ENCODE measurements around the gene HOXB1. TPM values are rescaled to one million over a fixed set of nuclear protein-coding genes. Genes with fewer than 3 reads are reported as not detected.
"Not testable (repeated sequence)": the region's sequence is repeated elsewhere in the genome, so short reads cannot be mapped to it uniquely, and the experiment has no call there.

The HOXB1 gene
- total RNA-seq, 2 donors from 2014 or later: not detected

DNA sequence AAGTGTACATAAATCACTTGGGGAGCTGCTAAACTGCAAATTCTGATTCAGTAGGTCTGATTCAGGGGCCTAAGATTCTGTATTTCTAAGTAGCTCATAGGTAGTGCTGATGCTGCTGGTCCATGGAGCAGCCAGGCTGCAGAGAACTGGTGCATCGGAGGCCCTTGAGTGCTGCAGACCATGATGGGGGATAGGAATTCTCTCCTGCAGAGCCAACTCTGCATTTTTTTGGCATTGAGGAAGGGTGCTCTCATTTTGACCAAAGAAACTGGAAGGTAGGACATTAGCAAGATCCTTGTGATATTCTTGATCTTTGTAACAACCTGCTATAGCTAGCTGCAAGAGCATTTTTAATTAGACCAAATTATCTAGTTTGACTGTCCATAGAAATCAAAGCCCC lies 9.4 kb upstream of the HOXB1 start:
- Mint-ChIP-seq H3K9me3 (no peaks in the 10 kb centered on the region), H3K36me3 (peaks cover 13 to 33% of the 10 kb centered on the region in 2 donors), H3K27ac (peak overlapping the region in 1 of 2 donors; percentile 18)
- ATAC-seq (no peak), DNase-seq (ENCODE audit: low spot score in 2 of 2) (no peak)

DNA sequence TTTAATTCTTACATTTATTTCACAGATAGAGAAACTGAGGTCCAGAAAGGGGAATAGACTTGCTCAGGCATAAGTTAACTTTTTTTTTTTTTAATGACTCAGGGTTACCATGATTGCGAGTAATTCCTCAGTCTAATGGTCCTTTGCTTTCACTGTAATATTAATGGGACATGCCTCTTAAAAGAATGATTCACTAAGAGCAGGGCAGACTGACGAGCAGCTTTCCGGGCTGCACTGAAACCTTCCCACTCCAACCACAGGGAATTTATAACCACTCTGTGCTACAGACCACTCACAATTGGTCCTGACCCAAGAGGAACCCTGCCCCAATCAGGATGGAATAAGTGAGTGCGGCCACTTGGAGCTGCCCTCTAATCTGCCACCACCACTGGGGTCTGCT lies 8.4 kb upstream of the HOXB1 start:
- ATAC-seq: no peak

DNA sequence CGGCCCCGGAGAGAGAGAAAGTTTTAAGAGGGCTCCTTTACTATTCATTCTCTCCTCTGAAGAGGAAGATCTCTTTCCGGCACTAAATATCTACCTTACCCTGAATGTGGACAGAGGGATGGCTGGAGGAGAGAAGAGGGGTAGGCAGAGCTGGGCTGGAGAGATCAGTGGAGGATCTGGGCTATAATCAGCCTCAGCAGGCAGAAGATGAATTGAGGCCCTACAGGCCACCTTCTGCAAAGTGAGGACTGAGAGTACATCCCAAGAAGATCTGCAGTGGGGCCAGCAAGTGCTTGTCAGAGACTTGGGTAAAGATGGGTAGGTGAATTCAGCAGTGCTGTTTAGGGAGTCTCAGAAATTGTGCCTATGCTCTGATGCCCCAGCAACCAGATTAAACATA lies 6.5 kb upstream of the HOXB1 start:
- Mint-ChIP-seq H3K27ac (no peak overlapping the region), H3K36me3 (peaks cover 7 to 16% of the 10 kb centered on the region in 2 donors), H3K9me3 (no peaks in the 10 kb centered on the region)
- DNase-seq (ENCODE audit: low spot score in 2 of 2) (no peak), ATAC-seq (no peak)

More for the DNA sequence above, 8.4 kb upstream of the HOXB1 start:
- no peak for DNase-seq (ENCODE audit: low spot score in 2 of 2)
- H3K36me3 Mint-ChIP-seq: peaks cover 13 to 32% of the 10 kb centered on the region in 2 donors
- no peaks in the 10 kb centered on the region for H3K9me3 Mint-ChIP-seq
- H3K27ac Mint-ChIP-seq: no peak overlapping the region

DNA sequence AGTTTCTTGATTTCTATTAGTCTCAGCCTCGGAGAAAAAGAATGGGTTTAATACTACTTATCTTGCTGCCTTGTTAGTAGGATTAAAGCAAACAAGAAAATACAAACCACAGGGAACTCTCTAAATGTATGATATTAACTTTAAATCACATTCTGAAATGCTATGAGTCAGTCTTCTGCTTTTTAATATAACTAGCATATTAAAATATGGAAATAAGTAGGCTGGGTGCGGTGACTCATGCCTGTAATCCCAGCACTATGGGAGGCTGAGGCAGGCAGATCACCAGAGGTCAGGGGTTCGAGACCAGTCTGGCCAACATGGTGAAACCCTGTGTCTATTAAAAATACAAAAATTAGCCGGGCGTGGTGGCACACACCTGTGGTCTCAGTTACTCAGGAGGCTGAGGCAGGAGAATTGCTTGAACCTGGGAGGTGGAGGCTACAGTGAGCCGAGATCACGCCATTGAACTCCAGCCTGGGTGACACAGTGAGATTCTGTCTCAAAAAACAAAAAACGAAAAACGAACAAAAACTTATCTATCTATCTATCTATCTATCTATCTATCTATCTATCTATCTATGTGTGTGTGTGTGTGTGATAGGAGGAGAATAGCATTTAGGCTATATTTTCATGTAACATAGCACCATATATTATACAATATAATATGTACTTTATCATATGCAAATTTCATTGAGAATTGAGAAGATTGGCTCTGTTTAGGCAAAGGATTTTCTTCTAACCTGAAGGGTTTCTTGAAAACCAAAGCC lies 5.2 kb upstream of the HOXB1 start:
- DNase-seq (ENCODE audit: low spot score in 2 of 2); H3K27ac Mint-ChIP-seq; H3K36me3 Mint-ChIP-seq; H3K9me3 Mint-ChIP-seq: not testable (repeated sequence)
- peak in 1 of 2 donors; percentile 30 for ATAC-seq

DNA sequence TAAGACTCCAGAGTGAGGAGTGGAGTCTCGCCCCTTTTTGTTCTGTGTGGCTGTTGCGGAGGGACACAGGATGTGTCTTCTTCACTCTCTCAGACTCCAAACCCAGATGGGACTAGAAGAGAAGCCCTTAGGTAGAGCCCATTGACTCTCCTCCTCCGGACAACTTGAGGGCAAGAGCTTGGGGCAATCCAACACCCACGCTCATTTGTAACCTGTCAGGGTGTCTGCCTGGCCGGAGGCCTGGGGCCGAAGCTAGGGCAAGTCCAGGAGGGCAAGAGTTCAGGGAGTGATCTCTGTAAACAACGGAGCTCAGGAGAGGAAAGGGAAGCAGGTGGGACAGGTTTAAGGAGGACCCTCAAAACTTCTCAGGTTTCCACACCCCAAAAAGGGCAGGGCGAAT lies 1.4 kb upstream of the HOXB1 start:
- no peak for ATAC-seq

DNA sequence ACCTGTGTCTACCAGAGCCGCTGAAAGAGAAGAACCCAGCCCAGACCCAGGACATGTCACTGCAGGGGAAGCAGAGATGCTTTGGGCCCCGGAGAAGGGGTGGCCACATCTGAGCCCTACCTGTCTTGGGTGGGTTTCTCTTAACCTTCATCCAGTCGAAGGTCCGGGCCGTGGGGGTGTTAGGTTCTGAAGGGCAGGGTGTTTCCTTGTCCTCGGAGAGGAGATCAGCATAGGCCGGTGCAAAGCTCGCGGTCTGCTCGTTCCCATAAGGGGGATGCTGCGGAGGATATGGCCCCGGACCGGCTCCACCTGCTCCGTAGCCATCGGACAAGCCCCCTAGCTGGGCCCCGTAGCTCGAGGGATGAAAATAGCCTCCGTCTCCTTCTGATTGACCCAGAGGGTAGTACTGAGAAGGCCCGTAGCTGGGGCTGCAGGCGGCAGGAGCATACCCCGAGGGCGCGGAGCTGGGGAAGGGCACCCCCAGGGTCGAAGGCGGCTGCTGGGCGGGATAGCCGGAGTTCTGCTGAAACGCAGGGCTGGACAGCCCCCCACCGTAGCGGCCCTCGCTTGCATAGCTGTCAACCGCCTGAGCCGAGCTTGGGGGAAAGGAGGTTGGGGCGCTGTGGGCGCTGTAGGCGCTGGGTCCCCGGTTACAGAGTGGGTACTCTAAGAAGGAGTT lies 464 bp downstream of the HOXB1 start:
- no peaks in the 10 kb centered on the region for H3K9me3 Mint-ChIP-seq
- H3K36me3 Mint-ChIP-seq: no peaks in the 10 kb centered on the region
- ATAC-seq (no peak), DNase-seq (ENCODE audit: low spot score in 2 of 2) (no peak)
- H3K27ac Mint-ChIP-seq: no peak overlapping the region

More for the DNA sequence above, 1.4 kb upstream of the HOXB1 start:
- DNase-seq (ENCODE audit: low spot score in 2 of 2): no peak
- no peaks in the 10 kb centered on the region for H3K36me3 Mint-ChIP-seq
- no peak overlapping the region for H3K27ac Mint-ChIP-seq
- no peaks in the 10 kb centered on the region for H3K9me3 Mint-ChIP-seq

DNA sequence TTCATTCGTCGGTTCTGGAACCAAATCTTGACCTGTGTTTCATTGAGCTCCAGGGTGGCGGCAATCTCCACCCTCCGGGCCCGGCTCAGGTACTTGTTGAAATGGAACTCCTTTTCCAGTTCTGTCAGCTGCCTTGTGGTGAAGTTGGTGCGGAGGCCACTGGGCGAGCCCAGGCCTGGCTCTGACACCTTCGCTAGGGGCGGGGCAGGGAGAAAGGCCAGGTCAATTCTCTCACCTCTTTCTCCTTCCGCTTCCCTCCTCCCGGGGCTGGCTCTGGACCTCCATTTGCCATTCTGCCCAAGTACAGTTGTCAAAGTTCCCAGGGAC lies 1.2 kb downstream of the HOXB1 start:
- Mint-ChIP-seq H3K36me3 (no peaks in the 10 kb centered on the region), H3K9me3 (no peaks in the 10 kb centered on the region), H3K27ac (no peak overlapping the region)
- DNase-seq (ENCODE audit: low spot score in 2 of 2): no peak
- ATAC-seq: no peak

DNA sequence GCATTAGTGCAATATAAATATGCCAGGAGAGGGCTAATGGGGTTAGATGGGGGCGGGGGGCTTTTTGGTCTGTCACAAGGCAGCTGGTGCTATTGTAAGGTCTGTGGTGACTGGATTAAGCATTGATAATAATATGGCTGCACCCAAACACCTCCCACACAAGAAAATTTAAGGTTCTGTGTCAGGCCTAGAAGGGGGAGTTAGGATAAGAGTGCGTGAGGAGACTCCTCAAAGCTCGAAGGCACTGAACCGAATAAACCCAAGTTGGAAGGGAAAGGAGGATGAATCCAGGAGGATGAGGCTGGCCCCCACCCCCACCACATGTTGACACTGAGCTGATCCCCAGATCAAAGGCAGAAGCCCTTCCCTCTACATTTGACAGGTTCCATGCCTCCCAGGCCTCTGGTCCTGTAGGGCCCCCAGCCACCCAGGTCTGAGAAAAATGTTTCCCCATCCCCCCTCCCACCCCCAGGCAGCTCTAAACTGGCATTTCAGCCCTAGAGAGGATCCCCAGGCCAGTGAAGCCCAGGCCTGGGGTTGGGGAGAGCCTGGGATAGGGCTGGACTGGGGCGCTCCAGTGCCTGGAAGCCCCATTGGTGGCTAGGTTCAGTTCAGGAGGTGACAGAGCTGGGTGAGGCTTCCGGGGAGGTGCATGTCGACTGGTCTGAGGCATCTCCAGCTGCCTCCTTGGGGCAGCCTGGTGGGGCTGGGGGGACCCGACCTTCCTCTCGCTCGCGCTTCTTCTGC lies 1.7 kb downstream of the HOXB1 start:
- DNase-seq (ENCODE audit: low spot score in 2 of 2) (no peak), ATAC-seq (no peak)
- H3K9me3 Mint-ChIP-seq: no peaks in the 10 kb centered on the region
- no peak overlapping the region for H3K27ac Mint-ChIP-seq
- H3K36me3 Mint-ChIP-seq: no peaks in the 10 kb centered on the region

DNA sequence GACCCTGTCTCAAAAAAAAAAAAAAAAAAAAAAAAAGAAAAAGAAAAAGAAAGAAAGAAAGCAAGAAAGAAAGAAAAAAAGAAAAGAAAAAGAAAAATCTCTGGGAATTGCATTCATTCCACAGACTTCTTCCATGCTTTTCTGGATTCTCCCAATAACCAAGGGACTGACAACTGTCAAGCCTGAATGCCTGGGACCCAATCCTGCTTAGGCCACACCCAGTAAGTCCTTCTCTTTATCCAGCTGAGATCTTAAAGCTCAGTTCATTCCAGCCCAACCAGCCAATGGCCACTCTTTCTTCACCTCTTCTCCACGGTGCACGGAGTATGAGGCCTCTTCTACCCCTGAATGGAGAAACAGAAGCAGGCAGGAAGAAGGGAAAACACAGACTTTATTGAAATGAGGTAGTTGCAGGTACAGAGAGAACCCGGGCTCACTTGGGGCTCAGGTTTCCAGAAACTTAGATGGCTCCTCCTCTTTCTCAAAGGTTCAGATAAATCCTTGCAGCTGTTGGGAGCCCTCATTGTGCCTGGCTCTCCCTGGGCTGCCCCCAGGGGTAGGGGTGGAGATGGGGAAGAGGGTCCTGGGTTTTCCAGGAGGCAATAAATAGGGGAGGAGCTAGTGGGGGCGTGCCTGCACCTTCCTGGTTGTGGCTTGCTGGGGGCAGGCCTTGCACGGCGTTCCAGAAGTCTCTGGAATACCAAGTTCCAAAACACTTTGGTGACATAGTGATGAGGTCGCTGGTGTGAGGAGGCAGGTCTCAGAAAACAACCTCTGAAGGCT lies 2.5 kb downstream of the HOXB1 start:
- H3K27ac Mint-ChIP-seq: no peak overlapping the region
- no peaks in the 10 kb centered on the region for H3K36me3 Mint-ChIP-seq
- DNase-seq (ENCODE audit: low spot score in 2 of 2): no peak
- no peak for ATAC-seq
- H3K9me3 Mint-ChIP-seq: no peaks in the 10 kb centered on the region

DNA sequence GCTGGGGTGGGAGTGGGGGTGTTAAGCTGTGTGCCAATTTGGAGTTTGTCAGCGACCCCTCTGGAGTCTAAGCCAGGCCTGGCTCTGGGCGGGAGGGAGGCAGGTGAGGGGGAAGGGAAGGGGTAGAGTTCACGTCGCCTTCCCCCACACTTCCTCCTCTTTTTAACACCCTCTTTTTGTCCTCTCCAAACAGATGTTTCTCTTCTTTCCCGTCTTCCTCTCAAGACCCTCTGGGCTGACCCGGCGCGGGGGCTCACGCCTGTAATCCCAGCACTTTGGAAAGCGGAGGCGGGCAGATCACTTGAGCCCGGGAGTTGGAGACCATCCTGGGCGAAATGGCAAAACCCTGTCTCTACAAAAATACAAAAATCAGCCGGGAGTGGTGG lies 3.3 kb downstream of the HOXB1 start:
- Mint-ChIP-seq H3K9me3 (no peaks in the 10 kb centered on the region), H3K36me3 (no peaks in the 10 kb centered on the region), H3K27ac (no peak overlapping the region)
- ATAC-seq: no peak
- no peak for DNase-seq (ENCODE audit: low spot score in 2 of 2)

DNA sequence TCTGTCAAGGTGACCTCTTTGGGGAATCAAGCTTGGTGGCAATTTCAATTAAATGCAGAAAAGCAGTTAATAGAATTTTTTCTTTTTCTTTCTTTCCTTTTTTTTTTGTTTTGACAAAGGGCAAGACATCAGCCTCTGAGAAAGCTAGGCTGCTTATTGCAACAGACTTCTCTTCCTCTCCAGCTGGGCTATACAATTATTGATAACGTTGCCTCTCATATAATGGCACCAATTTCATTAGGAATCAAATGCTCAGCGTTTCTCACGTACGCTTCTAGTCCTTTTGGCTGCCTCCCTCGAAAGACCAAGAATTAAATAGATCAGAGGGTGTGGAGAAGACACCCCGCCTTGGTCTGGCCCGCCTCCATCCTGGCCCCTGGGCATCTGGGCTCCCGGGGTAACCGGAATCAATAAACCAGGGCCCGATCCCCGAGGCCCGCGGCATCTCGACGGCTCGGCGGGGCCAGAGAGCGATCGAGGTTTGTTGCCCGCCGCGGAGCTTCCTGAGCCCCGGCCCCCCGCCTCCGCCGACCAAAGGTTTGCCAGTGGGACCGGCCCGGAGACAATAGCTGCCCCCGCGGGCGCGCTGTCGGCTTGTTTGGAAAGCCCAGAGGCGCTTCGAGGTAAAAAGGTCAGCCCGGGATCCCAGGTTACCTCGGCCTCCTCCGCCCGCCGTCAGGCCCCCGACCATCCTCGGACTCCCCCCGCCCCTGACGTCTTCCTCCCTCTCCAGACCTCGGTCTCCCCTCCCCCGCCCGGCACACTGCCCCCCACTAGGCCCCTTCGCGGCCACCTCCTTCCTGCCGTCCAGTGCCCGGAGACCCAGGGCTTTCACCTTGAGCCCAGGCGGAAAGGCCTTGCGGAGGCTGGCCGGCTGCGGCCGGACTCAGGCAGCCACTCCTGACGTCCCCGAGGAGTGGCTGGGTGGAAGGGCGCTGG lies 3.9 kb downstream of the HOXB1 start:
- peak overlapping the region in 1 of 2 donors; percentile 38 for H3K27ac Mint-ChIP-seq
- H3K9me3 Mint-ChIP-seq: no peaks in the 10 kb centered on the region
- DNase-seq (ENCODE audit: low spot score in 2 of 2) (no peak), ATAC-seq (no peak)
- H3K36me3 Mint-ChIP-seq: no peaks in the 10 kb centered on the region

DNA sequence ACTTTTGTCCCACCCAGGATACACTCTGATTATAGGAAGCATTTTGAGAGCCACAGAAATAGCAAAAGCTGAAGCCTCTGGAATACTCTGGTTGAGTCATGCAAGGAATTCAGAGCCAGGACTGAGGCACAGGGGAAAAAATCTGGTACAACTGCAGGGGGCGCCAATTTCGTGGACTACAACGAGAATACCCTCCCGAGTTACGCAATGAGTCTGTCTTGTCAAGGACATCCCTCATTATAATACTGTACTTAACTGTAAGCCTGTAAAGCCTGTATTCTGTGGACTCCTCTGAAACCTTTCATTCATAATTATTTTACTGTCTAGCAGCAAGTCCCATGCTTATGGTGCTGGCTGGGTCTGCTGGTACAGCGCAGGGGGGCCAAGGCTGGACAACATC lies 7.8 kb downstream of the HOXB1 start:
- Mint-ChIP-seq H3K36me3 (no peaks in the 10 kb centered on the region), H3K27ac (peak overlapping the region in 1 of 2 donors; percentile 44), H3K9me3 (no peaks in the 10 kb centered on the region)
- DNase-seq (ENCODE audit: low spot score in 2 of 2) (no peak), ATAC-seq (no peak)

DNA sequence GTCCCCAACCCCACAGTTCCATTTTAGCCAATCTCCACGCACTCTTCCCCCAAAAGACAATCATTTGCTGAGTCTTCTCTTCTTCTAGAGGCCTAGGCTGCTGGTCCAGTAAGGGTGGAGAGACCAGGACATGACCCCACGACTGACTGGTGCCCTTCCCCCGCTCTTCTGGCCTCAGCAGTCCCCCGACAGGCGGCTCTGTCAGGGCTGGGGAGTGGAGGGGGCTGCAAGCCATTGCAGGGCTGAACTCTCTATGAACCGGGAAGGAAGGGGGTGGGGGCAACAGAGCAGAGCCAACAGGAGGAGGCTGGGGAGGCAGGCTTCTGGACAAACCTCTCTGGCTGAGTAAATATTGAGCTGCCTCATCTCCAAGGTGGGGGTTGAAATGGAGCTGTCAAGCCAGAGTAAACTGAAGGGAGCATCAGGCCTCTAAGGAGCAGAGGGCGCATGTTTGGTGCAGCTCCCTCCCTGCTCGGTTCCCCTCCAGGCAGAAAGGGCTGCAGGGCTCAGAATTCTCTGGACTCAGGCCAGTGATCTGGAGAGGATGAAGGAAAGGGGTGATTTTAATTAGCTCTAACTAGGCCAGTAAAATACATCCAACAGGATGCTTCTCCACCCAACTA lies 8.7 kb downstream of the HOXB1 start:
- peak overlapping the region in 1 of 2 donors; percentile 86 for H3K27ac Mint-ChIP-seq
- no peaks in the 10 kb centered on the region for H3K9me3 Mint-ChIP-seq
- no peaks in the 10 kb centered on the region for H3K36me3 Mint-ChIP-seq
- ATAC-seq (no peak), DNase-seq (ENCODE audit: low spot score in 2 of 2) (no peak)

DNA sequence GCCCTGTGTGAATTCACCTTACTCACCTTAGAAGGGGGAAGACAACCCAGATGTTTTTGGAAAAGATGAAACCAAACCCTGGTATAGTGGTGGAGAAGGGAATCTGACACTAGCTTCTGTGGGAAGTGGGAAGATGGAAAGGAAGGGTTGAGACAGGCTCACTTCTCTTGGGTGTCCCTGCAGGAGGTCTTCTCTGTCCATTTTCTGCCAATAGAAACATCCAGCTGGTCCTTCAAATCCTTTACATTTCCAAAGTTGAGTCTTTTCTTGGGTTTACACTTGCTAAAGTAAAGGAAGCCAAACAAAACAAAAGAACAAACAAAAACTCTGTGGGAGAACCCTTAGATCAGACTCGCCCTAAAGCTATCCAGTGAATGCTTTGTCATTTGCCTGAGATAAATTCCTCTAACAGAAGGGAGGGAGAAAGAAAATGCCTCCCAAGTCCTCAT lies 10.2 kb downstream of the HOXB1 start:
- no peaks in the 10 kb centered on the region for H3K36me3 Mint-ChIP-seq
- no peak overlapping the region for H3K27ac Mint-ChIP-seq
- DNase-seq (ENCODE audit: low spot score in 2 of 2) (no peak), ATAC-seq (no peak)
- no peaks in the 10 kb centered on the region for H3K9me3 Mint-ChIP-seq

DNA sequence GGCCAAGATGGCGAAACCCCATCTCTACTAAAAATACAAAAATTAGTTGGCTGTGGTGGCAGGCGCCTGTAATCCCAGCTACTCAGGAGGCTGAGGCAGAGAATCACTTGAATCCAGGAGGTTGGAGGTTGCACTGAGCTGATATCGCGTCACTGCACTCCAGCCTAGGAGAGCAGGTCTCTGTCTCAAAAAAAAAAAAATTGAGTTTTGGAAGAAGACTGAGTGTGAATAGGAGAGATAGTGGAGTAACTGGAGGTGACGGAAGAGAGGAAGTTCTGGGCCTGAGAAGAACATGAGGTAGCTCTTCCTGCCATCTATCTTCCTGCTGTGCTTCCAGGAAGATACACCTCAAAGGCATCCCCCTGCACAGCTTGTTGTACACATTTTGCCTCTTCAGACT lies 11.4 kb downstream of the HOXB1 start:
- ATAC-seq: no peak
- DNase-seq (ENCODE audit: low spot score in 2 of 2): no peak
- Mint-ChIP-seq H3K27ac (no peak overlapping the region), H3K9me3 (no peaks in the 10 kb centered on the region), H3K36me3 (no peaks in the 10 kb centered on the region)

Data from activated naive CD4-positive, alpha-beta T cell treated with anti-CD3 and anti-CD28 coated beads, Interleukin-2, amount 50 U/mL, for 72 hours (primary cell).